ENCODE results near the gene THSD4.
"Not testable (repeated sequence)": the region's sequence is repeated elsewhere in the genome, so short reads cannot be mapped to it uniquely, and the experiment has no call there.

THSD4 gene

GRCh38 chr15:71160976-71161375 is 45.7 kb downstream of the THSD4 start:
- TF ChIP-seq, protein P1, sequence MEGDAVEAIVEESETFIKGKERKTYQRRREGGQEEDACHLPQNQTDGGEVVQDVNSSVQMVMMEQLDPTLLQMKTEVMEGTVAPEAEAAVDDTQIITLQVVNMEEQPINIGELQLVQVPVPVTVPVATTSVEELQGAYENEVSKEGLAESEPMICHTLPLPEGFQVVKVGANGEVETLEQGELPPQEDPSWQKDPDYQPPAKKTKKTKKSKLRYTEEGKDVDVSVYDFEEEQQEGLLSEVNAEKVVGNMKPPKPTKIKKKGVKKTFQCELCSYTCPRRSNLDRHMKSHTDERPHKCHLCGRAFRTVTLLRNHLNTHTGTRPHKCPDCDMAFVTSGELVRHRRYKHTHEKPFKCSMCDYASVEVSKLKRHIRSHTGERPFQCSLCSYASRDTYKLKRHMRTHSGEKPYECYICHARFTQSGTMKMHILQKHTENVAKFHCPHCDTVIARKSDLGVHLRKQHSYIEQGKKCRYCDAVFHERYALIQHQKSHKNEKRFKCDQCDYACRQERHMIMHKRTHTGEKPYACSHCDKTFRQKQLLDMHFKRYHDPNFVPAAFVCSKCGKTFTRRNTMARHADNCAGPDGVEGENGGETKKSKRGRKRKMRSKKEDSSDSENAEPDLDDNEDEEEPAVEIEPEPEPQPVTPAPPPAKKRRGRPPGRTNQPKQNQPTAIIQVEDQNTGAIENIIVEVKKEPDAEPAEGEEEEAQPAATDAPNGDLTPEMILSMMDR (IDR thresholded peaks at IDR 0.05; ENCODE audit: control extremely low read depth, extremely low read depth, low read depth, missing control alignments), result no peak
- DNase-seq (ENCODE audit: extremely low spot score), result no peak
- ChIA-PET POLR2A (no interaction called here), CTCF (no interaction called here)

- ChIA-PET CTCF (no interaction called here), POLR2A (no interaction called here)
- TF ChIP-seq, protein P1 (IDR thresholded peaks at IDR 0.05; ENCODE audit: control extremely low read depth, extremely low read depth, low read depth, missing control alignments), result no peak
- DNase-seq (ENCODE audit: extremely low spot score), result no peak
These were observed 47.0 kb downstream of the THSD4 start for GRCh38 chr15:71162309-71162708.

DNA sequence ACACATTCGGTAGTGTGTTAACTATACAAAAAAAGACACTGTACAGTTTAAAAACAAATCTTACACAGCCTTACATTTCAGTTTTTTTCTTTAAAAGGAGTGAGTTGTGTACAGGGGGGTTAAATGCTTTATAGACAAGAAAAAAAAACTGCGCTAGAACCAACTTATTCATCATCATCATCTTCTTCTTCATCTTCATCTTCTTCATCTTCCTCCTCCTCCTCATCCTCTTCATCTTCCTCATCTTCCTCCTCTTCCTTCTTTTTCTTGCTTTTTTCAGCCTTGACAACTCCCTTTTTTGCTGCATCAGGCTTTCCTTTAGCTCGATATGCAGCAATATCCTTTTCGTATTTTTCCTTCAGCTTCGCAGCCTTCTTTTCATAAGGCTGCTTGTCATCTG is 49.3 kb downstream of the THSD4 start:
- CTCF ChIA-PET; POLR2A ChIA-PET; DNase-seq (ENCODE audit: extremely low spot score): not testable (repeated sequence)

DNA sequence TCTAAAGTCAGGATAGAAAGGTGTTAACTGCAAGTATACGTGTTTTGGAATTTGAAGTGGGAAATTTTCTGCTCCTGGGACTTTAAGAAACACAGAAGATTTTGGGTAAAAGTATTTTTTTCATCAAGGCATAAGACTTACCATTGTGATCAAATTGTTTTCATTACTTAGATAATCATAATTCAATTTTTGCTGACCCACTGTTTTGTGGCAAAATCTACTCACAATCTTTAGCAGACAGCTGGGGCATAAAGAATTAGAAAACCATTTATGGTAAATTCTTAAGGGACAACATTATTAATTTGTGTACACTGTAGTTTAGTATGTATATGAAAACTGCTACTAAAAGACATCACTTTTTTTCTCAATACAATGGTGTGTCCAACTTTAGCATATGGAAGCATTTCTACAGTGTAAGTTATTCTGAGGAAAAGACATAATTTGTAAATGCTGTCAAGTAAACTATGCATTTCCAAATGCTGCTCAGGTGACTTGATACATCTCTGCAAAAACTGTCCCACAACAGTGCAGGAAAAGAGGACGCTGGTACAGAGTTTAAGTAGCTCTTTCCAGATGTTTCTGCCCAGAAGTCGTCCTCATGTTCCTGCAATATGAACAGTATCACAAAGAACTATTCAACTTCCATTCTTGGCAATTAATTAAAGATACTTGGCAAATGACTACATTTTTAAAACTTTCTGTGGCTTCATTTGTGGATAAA is 52.3 kb downstream of the THSD4 start:
- ChIA-PET POLR2A (no interaction called here), CTCF (no interaction called here)
- TF ChIP-seq, protein P1 (IDR thresholded peaks at IDR 0.05; ENCODE audit: control extremely low read depth, extremely low read depth, low read depth, missing control alignments), result no peak
- DNase-seq (ENCODE audit: extremely low spot score), result no peak

DNA sequence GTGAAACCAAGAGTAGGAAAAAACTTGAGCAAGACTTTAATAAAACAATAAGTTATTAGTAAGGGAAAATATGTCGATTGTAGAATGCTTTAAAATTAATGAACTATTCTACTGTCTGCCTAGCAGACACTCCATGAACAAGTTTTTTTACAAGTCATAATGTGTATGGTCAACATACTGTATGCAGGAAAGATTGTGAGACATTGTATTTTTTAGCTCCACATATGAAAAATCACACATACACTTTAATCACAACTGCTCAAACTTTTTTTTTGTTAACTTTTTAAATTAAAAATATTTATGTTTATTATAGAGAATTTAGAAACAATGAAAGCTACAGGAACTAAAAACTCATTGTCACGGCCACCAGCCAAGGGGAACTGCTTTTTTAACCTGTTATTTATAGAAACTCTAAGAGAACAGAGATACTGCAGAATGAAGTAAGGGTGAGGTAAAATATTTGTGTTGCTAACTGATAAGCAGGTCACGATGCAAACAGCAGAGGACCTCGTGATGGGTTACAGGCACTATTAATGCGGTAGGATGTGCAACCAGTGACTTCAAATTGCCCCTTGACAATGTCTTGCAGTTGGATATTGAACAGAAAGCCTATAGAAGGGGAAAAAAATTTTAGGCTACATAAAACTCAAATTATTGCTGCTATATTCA is 53.0 kb downstream of the THSD4 start:
- TF ChIP-seq, protein P1 (IDR thresholded peaks at IDR 0.05; ENCODE audit: control extremely low read depth, extremely low read depth, low read depth, missing control alignments), result no peak
- ChIA-PET POLR2A (no interaction called here), CTCF (no interaction called here)
- no peak for DNase-seq (ENCODE audit: extremely low spot score)

- no peak for DNase-seq (ENCODE audit: extremely low spot score)
- ChIA-PET POLR2A (no interaction called here), CTCF (no interaction called here)
- TF ChIP-seq, protein P1 (IDR thresholded peaks at IDR 0.05; ENCODE audit: control extremely low read depth, extremely low read depth, low read depth, missing control alignments), result no peak
These were observed 54.9 kb downstream of the THSD4 start for GRCh38 chr15:71170163-71170562.

DNA sequence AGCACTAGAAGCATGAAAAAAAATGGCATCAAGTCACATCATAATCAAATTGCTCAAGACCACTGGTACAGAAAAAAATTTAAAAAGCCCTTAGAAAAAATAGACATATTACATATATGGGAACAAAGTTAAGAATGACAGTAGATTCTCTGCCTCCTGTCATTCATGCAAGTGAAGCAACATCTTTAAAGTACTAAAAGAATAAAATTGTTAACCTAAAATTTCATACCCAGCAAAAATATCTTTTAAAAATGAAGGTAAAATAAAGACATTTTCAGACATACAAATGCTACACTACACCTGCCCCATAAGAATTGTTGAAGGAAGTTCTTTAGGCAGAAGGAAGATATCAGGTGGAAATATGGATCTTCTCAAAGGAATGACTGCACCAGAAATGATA is 55.9 kb downstream of the THSD4 start:
- POLR2A ChIA-PET, result no interaction called here
- no peak for DNase-seq (ENCODE audit: extremely low spot score)
- TF ChIP-seq, protein P1 (IDR thresholded peaks at IDR 0.05; ENCODE audit: control extremely low read depth, extremely low read depth, low read depth, missing control alignments), result no peak
- CTCF ChIA-PET, result no interaction called here

DNA sequence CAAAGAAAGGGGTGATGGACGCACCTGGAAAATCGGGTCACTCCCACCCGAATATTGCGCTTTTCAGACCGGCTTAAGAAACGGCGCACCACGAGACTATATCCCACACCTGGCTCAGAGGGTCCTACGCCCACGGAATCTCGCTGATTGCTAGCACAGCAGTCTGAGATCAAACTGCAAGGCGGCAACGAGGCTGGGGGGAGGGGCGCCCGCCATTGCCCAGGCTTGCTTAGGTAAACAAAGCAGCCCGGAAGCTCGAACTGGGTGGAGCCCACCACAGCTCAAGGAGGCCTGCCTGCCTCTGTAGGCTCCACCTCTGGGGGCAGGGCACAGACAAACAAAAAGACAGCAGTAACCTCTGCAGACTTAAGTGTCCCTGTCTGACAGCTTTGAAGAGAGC is 59.1 kb downstream of the THSD4 start:
- POLR2A ChIA-PET; DNase-seq (ENCODE audit: extremely low spot score); CTCF ChIA-PET: not testable (repeated sequence)

Data from GM10248 (cell line).